Epidermal melanocyte (primary cell): ENCODE results near the gene GOLT1A.

Experiments used
- DNase-seq: peaks from one replicate; pipeline ENCODE4 v3.0.0; 2011; ENCODE audit warnings: low spot score; ENCODE audit not compliant: insufficient read length

GOLT1A gene, protein sequence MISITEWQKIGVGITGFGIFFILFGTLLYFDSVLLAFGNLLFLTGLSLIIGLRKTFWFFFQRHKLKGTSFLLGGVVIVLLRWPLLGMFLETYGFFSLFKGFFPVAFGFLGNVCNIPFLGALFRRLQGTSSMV

DNA sequence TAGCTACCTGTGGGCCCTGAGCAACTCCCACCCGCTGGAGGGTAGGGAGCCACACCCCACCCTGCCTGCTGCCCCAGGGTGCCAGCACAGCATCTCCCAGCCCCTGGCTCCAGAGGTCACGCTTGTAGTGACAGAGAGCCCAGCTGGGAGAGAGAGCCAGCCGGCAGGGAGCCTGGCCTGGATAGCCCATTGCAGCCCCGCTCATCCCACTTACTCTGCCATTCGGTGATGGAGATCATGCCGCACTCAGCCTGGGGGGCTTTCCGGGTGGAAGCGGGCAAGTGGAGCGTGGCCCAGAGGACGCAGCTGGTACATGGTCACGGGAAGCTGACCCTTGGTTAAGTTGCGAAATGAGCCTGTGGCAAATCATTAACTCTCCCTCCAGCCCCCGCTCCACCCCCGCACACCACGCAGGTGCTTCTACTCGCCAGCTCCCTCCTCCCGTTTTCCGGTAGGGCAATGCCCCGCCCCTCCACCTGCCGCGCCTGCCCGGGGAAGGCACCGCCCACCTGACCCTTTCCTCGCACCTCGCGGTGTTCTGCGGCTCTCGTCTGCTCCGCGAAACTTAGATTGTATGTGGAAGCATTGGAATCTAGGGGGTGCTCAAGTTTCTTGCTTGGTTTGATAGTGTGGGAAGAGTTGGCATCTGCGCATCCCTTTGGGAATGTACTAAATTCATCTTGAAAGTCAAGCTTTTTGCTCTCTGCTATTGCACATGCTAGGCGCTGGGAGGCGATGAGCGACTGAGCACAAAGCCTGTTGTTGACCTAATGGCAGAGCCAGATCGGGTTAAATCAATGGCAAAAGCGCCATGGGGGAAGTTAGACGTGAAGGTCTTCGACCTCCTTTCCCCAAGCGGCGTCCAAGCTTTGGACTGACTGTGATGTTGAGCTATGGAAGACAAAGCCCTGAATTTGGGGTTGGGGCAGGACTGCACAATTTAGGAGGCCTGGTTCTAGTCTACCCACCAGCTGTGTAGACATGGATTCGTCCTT is at the start of gene GOLT1A:
GOLT1A (minus strand) TSS at position 321 of the 995 bp plus-strand sequence; CDS start at position 239, 82 bp downstream.
- peak; percentile 62 for DNase-seq

DNA sequence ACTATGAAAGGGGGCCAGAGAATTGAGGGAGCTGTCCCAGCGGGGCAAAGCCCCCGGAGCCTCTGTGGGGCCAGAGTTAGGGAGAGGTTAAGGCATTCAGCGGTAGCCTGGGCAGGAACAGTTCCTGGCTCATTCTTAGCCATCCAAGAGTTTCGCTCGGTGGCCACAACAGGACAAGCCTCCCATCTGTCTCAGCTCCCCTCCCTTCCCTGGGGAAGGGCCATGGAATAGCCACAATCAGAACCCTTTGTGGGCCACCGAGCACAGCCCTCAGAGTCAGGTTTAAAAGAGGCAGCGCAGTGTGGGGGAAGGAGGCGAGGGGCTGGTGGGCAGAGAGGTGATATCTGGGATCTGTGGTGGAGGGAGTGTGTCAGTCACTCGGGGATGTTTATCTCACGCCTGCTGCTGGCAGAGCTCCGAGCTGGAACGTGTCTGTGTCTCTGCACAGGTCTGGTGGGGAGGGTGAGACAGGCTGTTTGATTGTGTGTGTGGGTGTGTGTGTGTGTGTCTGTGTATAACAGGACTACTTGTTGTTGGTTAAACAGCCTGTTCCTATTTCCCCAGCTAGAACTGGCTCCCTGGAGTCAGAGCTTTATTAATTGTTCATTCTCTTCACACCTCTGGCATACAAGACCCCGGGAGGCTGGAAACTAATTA is 49.6 kb upstream of the GOLT1A start:
- DNase-seq: no peak

DNA sequence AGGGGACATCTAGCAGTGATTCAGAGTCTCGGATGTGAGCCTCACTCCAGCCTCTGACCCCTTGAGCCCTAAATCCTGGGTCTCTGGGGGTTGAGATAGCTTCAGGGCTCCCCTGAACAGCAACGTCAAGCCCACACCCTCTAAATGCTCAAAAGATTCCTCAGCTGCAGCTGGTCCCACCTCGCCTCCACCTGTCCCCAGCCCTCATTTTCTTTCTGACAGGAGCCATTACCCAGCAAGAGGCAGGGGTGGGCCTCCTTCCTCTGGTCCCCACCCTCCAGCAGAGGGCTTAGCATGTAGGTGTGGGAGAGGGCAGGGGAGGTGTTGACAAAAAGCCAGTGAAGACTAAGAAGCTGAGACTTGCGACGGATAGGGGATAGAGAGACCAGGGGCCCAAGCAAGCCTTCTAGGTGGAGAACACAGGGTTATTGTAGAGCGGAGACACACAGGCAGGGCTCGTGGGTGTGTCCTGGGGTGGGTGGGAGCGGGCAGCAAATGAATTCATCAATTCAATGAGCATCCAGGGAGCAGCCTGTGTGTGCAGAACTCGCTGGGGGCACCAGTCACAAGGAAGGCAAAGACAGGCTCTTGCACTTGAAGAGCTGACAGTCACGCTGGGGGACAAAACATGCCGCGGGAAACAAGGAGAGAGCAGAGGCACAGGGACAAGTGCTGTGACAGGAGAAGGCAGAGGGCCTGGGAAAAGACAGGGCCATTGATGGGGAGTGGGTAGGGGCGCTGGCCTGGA is 48.9 kb upstream of the GOLT1A start:
- no peak for DNase-seq

DNA sequence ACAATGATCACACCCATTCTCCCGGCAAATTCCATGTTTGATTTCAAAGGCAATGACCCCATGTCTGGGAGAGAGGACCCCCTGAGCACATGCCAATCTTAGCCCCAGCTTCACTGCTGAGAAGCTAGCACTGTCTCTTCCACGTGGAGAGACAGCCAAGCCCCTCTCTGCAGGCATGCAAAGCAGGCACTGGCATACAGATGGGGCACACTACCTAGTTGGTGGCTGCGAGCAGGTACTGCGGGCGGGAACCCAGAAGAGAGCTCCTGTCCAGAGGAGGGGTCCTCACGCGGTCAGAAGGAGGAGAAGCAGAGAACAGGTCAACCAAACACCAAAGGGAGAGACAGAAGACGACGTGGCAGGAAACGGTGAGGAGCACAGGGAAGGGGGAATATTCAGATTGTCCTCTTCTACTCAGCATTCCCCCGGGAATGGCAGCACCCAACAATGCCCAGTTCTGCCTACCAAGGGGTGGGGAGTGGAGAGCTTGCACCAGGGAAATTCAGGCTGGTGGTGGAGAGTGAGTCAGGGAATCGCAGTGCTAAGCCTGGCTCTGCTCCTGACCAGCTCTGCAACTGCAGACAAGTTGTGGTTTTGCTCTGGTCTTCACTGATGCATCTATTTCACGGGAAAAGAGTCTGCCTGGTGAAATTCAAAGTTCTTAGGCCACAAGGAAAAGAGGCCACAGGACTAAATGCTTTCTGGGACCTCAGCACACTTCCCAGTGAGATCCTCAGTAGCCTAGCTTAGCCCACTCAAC is 48.1 kb upstream of the GOLT1A start:
- DNase-seq: no peak

DNA sequence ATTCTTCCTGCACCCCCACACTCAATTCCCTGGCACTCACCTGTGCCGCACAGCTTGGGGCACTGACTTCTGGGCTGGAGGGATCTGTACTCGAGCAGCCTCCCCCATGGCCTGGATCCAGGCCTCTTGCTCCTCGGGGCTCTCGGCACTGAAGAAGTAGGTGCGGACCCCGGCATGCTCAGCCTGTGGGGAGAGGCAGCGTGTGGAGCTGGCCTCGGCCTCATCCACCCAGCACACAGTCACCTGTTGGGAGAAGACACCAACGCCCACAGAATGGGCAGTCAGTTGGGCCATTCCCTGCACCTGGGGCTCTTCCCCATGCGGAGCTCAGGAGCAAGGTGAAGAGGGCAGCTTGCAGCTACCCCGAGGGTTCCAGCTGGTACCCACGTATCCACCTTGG is 47.5 kb upstream of the GOLT1A start:
- DNase-seq: no peak

DNA sequence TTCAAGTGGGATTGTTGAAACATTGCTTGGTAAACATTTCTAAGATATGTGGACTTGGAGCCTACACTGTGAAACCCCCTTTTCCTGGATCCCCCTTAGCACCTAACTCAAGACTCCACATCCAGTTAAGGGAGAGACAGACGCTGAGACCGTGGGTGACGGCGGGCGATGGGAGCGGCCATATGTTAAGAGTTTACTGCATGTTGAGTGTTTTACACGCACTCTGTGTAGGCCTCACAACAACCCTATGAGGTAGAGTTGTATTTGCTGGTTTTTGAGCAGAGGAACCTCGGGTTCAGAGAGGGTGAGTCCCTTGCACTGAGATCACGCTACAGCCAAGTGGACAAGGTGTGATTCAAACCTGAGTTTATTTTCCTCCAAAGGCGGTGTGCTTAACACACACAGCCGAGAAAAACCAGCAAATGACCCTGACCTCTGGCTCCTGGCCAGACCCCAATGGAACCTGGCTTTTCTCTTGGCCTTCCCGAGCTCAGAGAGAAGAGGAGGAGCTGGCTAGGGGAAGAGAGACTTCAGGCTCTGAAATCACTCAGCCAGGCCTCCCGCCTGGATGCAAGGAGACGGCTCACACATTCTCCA is 46.9 kb upstream of the GOLT1A start:
- DNase-seq: no peak

DNA sequence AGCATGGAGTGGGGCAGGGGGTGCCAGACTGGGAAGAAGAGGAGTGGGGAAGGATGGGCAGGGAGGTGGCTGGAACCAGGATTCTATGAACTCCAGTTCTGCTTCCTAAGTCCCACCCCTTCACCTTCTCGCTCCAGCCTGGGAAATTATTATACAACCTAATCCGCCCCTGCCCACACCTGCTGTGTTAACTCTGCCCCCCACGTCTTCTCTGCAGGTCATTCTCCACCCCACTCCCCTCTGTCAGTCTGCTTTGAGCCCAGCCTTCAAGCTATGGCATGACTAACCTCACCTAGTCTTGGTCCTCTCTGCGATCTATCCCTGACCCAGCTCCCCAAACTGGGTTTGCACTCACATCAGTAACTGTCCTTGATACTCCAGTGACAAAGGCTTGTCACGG is 46.0 kb upstream of the GOLT1A start:
- no peak for DNase-seq

DNA sequence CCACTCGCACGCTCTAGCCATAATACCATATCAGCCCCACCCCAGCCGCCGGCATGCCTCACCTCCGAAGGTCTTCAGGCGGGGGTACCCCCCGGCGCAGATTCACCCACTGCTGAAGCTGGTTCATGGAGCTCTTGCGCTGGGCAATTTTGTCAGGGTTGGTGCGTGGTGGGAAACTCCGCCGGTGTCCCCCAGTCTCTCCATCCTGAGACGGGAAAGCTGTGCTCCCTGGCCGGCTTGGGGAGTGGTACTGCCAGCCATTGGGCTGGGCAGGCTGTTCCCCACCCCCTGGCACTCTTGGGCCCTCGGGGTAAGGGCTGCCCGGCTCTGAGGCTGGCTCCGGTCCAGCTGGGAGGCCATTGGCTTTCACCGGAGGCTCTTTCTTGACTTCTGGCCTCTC is 45.4 kb upstream of the GOLT1A start:
- DNase-seq: no peak

DNA sequence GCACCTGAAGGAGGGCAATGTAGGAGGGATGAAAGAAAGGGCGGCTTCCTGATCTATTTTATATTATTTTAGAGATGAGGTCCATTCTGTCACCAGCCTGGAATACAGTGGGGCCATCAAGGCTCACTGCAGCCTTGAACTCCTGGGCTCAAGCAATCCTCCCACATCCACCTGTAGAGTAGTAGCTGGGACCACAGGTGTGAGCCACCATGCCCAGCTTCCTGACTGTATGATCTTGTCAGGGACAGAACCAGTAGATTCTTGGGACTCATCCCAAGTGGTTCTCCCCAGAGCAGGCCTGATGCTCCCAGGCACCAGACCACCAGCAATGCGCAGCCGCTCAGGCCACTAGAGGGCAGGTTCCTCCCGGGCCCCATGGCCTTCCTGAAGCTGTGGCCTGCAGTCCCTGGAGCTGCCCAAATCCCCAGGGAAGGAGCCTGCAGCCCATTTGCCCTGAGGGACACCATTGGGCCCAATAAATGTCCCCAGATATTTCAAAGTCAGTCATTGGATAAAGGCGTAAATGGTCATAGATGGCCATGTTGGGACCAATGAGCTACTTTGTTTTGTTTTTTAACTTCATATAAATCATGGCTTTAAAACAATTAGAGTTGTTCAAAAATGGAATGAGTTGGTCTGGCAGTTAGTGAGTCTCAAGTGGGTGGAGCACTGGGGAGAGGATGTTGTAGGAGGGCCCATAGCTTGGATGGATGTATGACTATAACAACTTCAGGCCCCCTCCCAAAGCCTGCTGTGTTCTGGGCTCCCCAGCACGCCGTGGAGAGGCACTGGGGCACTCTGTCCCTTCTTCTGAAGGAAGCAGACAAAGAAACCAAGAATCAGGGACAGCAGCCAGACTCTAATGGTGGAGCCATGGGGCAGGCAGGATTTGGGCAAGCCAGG is 44.7 kb upstream of the GOLT1A start:
- DNase-seq: peak; percentile 37

DNA sequence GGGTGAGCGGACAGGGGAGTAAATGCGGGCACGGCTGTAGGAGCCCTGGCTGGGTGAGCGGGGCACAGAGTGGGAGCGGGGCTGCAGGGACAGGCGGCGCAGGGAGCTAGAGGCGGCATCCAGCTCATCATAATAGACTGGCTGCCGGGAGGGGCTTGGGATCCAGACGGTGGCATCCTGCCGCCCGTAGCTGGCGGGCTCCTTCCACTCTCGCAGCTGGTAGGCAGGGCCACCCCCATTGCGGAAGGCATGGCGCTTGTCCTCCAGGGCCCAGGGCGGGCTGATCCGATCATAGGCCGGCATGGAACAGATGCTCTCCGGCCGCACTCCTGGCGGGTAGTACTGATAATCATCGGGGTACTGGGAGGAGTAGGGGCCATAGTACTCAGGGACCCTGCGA is 43.7 kb upstream of the GOLT1A start:
- no peak for DNase-seq

DNA sequence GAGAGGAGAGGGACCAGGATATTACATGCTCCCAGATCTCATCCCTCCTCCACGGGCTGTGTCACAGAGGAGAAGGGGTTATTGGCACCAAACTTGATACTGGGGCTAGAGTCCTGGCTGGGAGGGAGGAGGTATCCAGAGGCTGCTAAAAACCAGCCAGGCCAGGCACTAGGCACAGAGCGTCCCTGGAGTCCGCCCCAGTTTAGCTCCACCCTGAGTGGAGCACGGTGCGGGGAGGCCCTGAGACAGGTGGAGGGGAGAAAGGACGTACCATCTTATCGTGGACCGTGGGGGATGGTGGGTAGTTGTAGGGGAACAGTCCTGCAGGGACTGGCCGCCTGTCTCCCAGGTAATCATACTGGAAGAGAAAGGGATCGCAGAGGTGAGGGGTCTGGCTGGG is 42.7 kb upstream of the GOLT1A start:
- DNase-seq: no peak

DNA sequence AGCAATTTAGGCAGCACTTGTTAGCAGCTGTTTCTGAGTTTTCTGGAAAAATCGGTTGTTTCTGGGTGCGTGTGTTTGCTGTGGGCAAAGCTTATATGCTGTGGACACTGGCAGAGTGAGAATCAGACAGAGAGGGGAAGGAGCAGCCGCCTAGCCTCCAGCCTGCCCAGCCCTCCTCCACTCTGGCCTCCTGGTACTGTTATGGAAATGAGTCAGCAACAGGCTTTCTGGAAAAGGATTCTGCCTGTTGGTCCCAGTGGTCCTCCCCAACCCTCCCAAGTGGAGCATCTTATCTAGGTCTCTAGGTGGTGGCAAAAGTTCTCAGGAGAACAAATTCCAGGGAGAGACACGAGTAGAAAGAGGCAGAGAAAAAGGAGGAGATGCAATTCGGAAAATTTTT is 42.2 kb upstream of the GOLT1A start:
- no peak for DNase-seq

DNA sequence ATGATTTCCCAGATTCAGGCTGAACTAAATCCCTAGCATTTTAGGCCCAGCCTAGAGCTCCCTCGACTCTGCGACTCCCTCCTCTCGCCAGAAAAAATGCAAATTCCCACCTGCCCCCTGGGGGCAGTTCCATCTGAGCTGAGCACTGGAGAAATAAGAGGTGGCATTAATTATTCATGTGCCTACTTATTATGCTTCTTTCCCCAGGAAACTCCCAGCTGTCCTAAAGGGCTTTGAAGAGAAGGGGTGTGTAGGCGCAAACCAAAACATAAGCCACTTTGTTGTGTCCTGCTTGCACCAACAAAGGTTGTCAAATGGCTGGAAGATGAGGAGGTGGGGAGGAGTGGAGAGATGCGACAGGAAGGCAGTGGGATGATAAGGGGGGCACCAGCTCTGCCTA is 41.4 kb upstream of the GOLT1A start:
- DNase-seq: no peak

DNA sequence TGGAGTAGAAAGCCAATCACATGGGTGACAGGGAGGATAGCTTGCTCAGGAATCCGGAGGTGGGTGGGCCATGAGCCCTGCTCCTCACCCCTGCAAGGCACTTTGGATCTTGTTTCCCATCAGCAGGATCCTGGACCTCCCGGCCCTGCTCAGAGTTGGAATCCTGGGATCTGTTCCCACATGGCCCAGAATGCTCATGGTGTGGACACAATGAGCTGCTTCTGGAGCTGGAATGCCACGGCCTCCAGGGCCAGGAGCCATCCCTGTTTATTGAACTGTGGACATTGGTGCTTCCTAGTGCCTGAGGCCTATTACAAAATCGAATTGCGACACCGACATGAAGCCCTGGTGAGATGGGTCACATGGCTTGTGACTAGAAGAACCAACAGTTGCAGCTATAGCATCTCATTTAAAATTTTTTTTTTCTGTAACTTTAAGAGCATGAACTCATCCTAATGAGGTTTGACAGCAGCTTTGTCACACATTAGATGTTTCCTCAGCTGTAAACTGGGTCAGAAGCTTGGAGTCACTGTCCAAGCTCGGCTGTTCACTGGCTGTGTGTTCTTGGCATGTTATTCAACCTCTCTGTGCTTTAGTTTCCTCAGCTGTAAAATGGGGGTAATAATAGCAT is 40.4 kb upstream of the GOLT1A start:
- DNase-seq: peak; percentile 39

DNA sequence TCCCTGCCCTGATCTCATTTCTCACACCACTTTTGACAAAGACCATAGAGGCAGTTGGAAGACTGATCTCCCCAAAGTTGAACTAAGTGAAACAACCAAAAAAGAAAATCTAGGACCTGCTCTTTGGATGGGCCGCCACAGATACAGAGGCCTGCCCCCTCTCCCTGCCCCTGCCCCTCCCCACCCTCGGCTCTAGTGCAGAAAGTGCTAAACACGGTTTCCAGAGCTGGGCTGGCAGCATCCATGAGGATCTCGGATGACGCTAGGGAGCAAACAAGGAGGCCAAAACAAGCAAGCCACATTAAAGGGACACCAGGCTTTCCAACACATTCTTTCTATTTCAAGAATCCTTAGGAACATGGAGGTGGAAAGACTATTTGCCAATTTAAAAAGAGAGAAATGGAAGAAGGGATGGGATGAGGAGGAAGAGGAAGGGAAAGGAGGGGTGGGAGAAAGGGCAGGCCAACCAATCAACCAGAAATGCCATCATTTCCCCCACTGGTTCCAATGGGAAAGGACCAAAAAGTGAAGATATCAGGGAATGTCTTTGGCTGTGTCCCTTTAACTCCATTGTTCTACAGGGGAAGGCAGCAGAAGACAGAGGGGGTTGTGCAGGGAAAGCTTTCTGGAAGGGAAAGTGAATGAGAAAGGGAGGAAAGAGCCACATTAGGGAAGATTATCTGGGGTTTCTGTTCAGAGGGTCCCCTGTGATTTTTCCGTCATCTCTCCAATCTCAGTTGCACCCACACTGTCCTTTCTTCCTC is 38.3 kb upstream of the GOLT1A start:
- no peak for DNase-seq

DNA sequence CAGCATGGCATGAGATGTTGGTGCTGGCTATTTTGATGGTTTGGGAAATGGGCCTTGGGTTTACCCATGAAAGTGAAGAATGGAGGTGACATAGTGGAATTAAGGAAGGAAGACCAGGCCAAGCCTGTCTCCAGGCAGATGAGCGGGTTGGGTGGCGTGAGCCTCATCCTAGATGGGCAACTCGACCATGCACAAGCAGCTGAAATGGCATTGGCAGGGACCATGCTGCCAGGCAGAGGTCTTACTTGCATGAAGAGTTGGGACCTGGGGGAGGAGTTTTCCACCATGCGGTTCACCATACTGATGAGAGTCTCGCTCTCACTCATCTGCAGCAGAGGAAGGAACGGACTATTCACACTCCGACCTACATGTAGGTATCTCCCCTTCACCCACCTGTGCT is 37.5 kb upstream of the GOLT1A start:
- DNase-seq: no peak

DNA sequence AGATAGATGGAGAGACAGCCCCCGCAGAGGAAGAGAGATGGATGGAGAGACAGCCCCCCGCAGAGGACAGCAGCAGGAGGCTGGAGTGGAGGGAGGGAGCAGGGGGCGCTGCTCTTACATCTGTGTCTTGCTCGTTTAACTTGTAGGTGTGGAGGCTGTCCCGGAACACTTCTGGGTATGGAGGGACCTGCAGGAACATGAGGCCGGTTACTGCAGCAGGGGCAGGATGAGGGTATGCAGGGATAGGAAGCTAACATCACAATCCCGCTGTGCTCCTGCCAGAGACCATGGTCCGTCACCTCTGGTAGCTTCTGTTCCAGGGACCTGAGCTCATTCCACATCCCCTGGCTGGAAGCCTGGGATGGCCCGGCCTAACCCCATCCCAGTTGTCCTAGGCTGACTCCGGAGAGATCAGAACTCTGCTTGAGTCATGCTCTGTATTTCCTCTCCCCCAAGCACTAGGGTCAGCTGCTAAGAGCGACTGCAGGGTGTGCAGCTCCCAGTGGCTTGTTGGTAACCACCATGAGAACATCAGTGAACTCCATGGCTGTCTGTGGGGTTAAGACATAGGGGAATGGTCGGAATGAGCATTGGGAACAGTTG is 36.7 kb upstream of the GOLT1A start:
- no peak for DNase-seq
